ENCODE measurements around the gene RAB6B.
A peak's percentile ranks its signal among the peaks of the same experiment; 100 is the strongest.

RAB6B gene

GRCh38 chr3:133930341-133930933, 34.8 kb upstream of the RAB6B start:
- DNase-seq = no peak

DNA sequence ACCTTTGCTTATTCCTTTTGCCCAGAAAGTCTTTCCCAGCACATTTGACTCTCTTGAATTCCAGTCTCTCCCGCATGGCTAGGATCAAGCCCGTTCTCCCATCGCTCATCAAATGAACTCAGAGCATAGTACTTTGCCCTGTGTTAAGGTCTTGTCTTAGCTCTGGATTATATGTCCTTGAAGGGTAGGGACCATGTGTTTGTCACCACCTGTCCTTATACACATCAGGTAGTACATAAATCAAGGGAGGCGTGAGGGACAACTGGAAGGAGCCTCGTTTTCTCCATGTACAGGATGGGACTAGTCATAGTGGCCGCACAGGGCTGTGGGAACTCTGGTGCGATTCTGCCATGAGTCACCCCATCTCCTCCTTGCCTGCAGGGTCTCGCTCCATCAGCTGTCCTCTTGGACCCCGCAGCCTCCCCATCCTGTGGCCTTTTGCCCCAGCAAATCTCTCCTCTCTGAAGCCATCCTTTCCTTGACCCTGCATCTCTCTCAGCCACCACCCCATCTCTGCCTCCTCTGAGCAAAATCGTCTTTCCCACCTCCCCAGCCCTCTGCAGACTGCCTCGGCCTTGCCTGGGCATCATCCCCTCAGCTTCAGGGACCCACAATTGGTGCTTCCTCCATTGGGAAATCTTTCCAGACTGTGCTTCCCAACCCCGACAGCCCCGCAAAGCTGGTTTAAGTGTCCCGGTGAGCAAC, 33.4 kb upstream of the RAB6B start:
- no peak for DNase-seq

DNA sequence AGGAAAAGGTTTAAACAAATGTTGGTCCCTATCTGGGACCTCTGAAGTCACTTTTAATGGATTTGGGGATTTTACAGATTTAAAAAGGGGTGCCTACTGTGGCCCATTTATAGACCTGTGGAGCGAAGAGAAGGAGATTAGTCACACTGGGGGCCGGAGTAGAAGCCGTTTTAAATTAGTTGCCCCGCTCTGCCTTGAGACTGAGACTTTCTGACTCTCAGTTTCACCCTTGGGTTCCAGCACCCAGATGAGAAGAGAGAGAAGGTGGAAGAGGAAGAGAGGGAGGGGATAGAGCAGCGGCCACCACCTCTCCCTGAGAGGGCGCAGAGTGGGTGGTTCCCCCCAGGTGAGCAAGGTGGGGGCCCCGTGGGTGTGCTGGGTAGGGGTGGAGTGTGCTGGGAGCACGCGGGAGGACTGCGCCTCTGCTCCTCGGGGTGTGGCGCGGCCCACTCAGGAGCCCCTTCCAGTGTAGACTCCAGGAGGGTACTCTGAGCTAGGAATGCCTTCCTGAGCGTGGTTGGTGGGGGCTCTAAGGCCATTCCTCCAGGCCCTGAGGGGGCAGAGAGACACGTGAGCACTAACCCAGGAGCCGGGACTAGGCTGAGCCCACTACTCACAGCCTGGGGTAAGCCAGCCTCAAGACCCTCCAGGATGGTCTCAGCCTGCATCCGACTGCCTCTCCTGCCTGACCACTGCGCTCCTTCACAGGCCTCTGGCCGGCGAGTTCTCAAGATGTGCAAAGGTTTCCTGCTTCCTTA, 32.6 kb upstream of the RAB6B start:
- no peak for DNase-seq

- DNase-seq = peak; percentile 72 to 74
These were observed 31.9 kb upstream of the RAB6B start for GRCh38 chr3:133927540-133928066.

DNA sequence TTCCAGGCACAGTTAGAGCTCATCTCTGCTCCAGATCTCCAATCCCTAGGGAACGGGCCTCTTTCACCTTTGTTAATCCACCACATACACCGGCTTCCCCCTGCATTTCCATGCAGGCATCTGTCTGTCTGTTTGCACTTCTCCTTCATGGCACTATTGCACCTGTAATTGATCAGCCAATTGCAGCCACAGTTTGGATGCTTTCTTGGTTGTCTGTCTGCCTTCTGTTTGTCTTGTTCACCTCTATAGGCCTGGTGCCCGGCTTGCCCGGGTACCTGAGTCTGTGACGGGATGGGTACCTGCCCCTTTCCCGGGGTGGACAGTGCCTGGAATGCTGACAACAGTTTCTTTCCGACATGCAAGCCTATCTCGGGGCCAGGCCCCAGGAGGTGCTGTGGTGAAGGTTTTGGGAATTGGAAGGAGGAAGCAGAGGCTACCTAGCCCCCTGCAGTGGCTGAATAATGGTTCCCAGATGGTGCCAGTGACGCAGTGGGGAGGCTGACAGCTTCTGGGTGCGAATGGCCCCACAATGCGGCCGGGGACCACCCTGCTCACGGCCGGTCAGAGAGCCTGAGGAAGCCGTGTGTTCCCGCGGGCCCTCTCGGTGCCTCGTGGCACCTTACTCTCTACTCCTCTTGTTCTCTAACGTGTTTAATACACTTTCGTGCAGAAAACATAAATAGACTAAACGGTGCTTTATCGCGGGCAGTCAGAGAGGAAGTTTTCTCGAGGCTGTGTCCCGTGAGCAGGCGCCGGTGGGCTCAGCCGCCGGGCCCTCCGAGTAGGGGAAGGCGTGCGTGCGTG, 31.3 kb upstream of the RAB6B start:
- no peak for DNase-seq

DNA sequence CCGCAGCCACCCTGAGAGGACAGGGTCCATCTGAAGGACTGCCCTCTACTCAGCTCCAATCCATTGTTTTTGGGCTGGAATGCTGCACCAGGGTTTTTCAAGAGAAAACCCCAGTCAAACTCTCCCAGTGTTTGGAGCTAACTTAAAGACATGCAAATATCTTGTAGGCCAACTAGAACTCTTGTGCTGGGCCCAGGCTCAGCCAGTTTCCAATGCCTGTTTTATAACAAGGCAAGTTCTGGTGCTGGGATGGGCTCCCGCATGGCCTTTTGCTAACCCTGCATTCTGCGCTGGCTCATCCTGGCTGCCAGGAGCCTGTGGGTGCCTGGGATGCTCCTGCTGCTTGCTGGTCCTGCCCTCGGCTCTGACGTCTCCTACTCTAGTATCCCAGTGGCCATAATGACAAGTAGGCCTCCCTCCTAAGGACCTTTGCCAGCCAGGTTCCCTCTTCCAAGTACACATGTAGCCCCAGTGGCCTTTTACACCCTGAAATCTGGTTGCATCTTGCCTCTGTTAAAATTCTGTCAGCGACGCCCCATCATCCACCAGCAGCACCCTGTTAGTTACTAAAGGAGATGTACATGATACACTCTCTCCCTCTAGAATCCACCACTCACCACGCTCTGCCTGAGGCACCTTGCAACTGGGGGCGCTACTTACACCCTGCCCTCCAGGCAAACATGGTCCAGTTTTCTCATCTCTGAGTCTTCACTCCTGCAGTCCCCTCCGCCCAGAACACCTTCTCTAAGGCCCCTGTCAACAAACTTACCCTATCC, 30.5 kb upstream of the RAB6B start:
- DNase-seq = no peak

GRCh38 chr3:133924041-133924440, 28.4 kb upstream of the RAB6B start:
- no peak for DNase-seq

- DNase-seq = no peak
These were observed 25.9 kb upstream of the RAB6B start for GRCh38 chr3:133921592-133921991.

DNA sequence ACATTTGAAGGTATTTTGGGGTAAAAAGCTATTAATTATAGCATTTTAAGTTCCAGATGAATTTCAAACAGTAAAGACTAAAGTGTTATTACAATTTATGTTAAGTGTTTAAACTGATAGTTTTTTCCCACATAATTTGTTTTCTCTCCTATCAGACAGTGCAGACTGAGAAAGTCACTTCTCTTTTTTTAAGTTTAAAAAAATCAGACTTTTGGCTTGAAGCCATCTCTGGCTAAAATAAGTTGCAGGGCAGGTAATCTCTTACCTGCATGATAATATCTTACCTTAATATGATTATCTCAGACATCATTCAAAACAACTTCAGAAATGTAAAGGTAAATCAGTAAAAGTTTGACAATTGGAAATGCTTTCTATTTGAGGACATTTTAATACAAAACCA, 21.5 kb upstream of the RAB6B start:
- DNase-seq = no peak

GRCh38 chr3:133915685-133916658, 20.3 kb upstream of the RAB6B start:
- no peak for DNase-seq

- DNase-seq = no peak
These were observed 19.3 kb upstream of the RAB6B start for GRCh38 chr3:133914839-133915600.

GRCh38 chr3:133910422-133910821, 14.7 kb upstream of the RAB6B start:
- DNase-seq = no peak

GRCh38 chr3:133905376-133905775, 9.7 kb upstream of the RAB6B start:
- no peak for DNase-seq

GRCh38 chr3:133901847-133902246, 6.2 kb upstream of the RAB6B start:
- DNase-seq = no peak

DNA sequence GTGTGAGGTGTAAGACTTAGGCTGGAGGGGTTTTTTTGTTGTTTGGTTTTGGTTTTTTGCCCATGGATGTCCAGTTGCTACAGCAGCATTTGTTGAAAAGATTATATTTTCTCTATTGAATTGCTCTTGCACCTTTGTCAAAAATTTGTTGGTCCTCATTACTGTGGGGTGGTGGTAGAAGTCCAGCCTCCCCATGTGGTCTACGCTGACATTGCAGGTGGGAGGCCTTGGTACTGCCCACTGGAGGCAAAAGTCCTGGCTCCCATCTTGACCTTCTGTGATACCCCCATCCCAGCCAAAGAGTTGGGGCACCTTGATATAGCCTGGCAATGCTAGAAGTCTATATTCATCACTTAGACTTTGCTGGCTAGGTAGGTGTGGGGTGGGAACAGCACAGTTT, 5.4 kb upstream of the RAB6B start:
- no peak for DNase-seq

- no peak for DNase-seq
These were observed 3.6 kb upstream of the RAB6B start for GRCh38 chr3:133899311-133899710.

GRCh38 chr3:133897547-133897946, 1.9 kb upstream of the RAB6B start:
- DNase-seq = no peak

GRCh38 chr3:133896002-133896761, 500 bp upstream of the RAB6B start:
- DNase-seq = no peak

Measured in CD4-positive, alpha-beta T cell treated with Interleukin-1 beta for 1 hour (primary cell).